Ureter (tissue), 1 donor: ENCODE measurements around the gene COL5A3. TPM values are rescaled to one million over a fixed set of nuclear protein-coding genes. Genes with fewer than 3 reads are reported as not detected.
"Not testable (repeated sequence)": the region's sequence is repeated elsewhere in the genome, so short reads cannot be mapped to it uniquely, and the experiment has no call there.

Experiments used
- DNase-seq: peaks from one replicate; pipeline ENCODE4 v3.0.0-alpha.2; 2020; ENCODE audit warnings: low spot score
- total RNA-seq: library from RNA; stranded (reverse); gene quantifications from one replicate; pipeline ENCODE4 v1.2.4, GENCODE V29; 2023
- donor health status: DM: yes; HTN: yes; CAD: no.

Gene COL5A3
- total RNA-seq, 1 donor from 2014 or later, result 12.4 TPM

- DNase-seq, result no peak
Measured at GRCh38 chr19:9937001-9937411, 73.3 kb downstream of the COL5A3 start.

- no peak for DNase-seq
Measured at GRCh38 chr19:9936326-9937000, 73.8 kb downstream of the COL5A3 start, which contains the start of gene OLFM2. Gene OLFM2, minus strand, starts transcription at chr19:9936515. Its CDS starts 149 bp downstream, at chr19:9936366.

- DNase-seq, result no peak
Measured at GRCh38 chr19:9935506-9936325, 74.6 kb downstream of the COL5A3 start.

GRCh38 chr19:9934132-9934950 is 76.0 kb downstream of the COL5A3 start:
- peak; percentile 75 for DNase-seq

GRCh38 chr19:9932835-9933234 is 77.5 kb downstream of the COL5A3 start:
- no peak for DNase-seq

- DNase-seq, result no peak
Measured at GRCh38 chr19:9931629-9932028, 78.7 kb downstream of the COL5A3 start.

- no peak for DNase-seq
Measured at GRCh38 chr19:9923440-9923839, 86.9 kb downstream of the COL5A3 start.

- not testable (repeated sequence) for DNase-seq
Measured at GRCh38 chr19:9922782-9923379, 87.4 kb downstream of the COL5A3 start.

GRCh38 chr19:9917321-9917720 is 93.0 kb downstream of the COL5A3 start:
- no peak for DNase-seq

- no peak for DNase-seq
Measured at GRCh38 chr19:9916719-9917118, 93.6 kb downstream of the COL5A3 start.

GRCh38 chr19:9914315-9915207 is 95.7 kb downstream of the COL5A3 start:
- peak; percentile 71 for DNase-seq

- DNase-seq, result no peak
Measured at GRCh38 chr19:9914001-9914314, 96.3 kb downstream of the COL5A3 start.

- no peak for DNase-seq
Measured at GRCh38 chr19:9913237-9914000, 96.9 kb downstream of the COL5A3 start.

- DNase-seq, result no peak
Measured at GRCh38 chr19:9912551-9913236, 97.6 kb downstream of the COL5A3 start.

- no peak for DNase-seq
Measured at GRCh38 chr19:9911524-9912185, 98.6 kb downstream of the COL5A3 start.

- DNase-seq, result no peak
Measured at GRCh38 chr19:9910625-9911024, 99.7 kb downstream of the COL5A3 start.
